GM19328 (cell line): ENCODE results near the gene SLC2A13.
"Not testable (repeated sequence)": the region's sequence is repeated elsewhere in the genome, so short reads cannot be mapped to it uniquely, and the experiment has no call there.

ENCODE experiments used
- ATAC-seq: cut with Tn5 transposase; IDR thresholded peaks from one replicate; pipeline ENCODE4 v1.9.1; 2021; ENCODE audit warnings: mild to moderate bottlenecking, moderate library complexity; ENCODE audit not compliant: unreplicated experiment

Gene SLC2A13

DNA sequence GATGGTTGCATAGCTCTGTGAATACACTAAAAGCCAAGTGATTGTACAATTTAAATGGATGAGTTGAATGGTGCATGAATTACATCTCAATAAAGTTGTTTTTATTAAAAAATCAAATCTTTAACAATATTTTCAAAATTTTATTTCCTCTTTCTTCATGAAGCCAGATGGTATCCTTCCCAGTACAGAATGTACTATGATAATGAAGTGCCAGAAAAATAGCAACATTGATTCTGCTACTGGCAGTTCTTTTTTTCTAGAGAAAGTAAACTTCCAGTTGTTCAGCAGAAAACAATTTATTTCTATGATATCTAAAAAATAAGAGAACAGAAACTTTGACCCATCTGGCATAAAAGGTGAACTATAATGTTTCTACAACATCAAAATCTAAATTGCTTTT is 61.5 kb downstream of the SLC2A13 start:
- no peak for ATAC-seq

GRCh38 chr12:40039598-40039997 is 66.3 kb downstream of the SLC2A13 start:
- no peak for ATAC-seq

GRCh38 chr12:40038619-40039018 is 67.3 kb downstream of the SLC2A13 start:
- ATAC-seq: no peak

DNA sequence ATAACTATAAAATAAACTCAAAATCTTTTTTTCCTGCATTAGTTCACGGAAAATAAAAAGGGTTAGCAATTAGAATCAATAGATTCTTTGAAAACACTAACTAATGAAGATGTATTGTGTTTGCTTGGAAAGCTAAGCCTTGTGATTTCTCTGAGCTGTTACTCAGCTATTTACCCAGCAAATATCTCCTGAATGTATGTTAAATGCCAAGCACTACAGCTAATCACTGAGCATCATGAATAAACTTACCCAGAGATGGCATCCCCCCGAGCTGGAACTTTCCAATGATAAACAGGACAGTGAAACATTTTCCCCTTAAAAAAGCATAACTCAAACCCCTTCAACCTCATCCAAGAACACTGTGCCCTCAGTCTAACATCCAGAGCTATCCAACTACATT is 71.2 kb downstream of the SLC2A13 start:
- no peak for ATAC-seq

GRCh38 chr12:40034156-40034555 is 71.7 kb downstream of the SLC2A13 start:
- ATAC-seq: no peak

DNA sequence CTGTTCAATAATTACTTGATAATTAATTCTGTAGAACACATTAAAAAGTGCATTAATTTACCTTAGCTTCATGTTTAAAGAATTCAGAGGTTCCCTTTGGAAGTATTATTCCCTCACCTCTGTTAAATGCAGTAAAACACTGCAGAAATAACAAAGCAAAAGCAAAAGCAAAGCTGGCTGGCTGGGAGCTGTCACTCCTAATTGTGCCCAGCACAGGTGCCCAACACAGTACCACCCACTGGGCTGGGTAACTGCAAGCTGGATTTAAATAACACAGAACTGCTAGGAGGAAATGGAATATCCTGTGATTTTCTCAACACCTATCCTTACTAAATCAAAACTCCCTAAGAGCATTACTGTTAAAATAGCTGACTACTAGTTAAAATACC is 72.6 kb downstream of the SLC2A13 start:
- ATAC-seq: no peak

DNA sequence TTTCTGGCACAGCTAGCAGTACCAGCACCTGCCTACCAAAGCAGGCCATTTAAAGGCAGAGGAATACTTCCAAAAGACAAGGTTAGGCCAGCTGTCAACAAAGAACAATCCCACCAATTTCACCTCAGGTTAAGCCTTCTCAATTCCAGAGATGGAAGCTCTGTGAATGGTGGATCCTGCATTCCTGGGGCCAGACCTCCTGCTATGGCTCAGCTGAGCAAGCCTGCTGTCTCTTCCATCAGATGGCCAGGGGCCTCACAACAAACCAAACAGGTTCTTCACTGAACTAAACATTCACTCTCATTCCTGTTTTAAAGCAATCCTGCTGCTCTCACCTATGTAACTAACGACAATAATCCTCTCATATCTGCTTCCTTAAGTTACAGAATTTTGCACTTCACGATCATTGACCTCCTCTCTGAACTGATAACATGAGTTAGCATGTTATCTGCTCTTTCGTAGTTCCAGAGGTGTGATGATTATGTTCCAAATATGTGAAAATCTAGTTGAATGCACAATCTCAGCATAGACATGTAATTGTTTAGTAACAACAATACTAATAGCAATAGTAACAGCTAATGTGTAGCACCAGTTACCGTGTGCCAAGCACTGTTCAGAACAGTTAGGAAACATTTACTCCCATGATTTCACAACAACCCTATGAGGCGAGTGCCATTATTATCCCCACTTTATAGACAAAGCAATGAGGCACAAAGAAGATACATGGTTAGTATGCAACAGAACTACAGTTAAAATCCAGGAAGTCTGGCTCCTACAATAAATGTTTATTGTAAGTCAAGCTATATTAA is 73.2 kb downstream of the SLC2A13 start:
- ATAC-seq: no peak

DNA sequence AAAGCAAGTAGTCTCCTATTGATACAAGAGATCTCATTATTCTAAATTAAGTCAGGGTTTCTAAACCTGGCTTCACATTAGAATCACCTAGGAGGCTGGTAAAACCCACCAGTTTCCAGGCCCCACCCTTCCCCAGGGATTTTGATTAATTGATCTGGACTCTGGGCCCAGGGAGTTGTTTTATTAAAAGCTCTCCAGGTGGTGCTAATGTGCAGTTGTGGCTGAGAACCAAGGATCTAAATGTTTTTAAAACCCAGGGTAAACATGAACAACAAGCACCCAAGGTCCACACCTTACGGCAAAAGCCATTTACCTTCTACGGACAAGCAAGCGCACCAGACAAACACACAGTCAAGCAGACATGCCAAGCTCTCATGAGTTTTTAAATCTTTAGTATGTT is 73.9 kb downstream of the SLC2A13 start:
- no peak for ATAC-seq

DNA sequence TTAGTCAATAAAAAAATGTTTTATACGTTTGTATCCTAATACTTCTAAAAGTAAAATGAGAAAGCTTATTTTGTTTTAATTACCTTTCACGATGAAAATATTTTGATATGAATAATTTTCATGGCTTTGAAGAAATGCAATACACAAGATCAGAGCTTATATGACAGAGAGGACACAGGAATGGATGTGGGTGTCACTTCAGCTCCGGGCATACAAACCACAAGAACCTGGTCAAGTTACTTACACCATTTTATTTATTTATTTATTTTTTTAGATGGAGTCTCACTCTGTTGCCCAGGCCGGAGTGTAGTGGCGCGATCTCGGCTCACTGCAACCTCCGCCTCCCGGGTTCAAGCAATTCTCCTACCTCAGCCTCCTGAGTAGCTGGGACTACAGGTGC is 74.9 kb downstream of the SLC2A13 start:
- not testable (repeated sequence) for ATAC-seq

GRCh38 chr12:40028296-40028695 is 77.6 kb downstream of the SLC2A13 start:
- ATAC-seq: no peak

- no peak for ATAC-seq
These were observed 83.0 kb downstream of the SLC2A13 start for GRCh38 chr12:40022850-40023249.

GRCh38 chr12:40020261-40020691 is 85.6 kb downstream of the SLC2A13 start:
- no peak for ATAC-seq

DNA sequence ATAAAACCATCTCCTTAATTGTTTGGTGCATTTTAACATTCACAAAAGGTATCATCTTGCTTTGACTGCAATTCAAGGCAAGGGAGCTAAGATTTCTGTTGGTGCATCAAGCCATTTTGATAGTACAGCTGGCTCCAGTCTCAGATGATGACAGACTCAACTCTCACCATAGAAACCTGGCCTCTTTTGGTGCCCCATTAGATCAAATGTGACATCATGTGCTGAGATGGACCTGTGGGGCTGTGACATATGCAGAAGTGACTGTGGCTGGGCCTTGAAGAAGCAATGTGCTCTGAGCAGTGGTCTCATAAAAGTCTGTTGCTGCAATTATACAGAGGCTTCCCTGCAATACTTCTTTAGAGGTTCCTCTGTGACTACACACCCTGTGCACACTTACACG is 88.4 kb downstream of the SLC2A13 start:
- ATAC-seq: no peak

DNA sequence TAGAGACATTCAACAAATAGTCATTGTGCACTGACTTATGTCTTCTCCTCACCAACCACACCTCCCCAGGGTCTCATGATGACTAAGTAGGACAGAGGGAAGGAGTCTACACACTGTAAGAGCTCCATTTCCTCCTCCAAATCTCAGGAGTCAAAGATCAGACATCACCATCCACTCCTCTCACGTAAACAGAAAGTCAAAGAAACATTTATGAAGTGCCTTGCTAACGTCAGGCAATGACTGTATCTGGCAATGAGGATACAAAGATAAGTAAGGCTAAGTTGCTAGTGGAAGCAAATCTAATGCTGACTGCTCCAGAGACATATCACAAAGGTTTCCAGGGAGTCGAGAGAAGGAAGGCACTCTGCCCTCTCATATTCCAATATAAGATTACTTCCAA is 88.9 kb downstream of the SLC2A13 start:
- no peak for ATAC-seq

GRCh38 chr12:40015881-40016280 is 90.0 kb downstream of the SLC2A13 start:
- ATAC-seq: no peak

GRCh38 chr12:40015345-40015744 is 90.5 kb downstream of the SLC2A13 start:
- no peak for ATAC-seq

DNA sequence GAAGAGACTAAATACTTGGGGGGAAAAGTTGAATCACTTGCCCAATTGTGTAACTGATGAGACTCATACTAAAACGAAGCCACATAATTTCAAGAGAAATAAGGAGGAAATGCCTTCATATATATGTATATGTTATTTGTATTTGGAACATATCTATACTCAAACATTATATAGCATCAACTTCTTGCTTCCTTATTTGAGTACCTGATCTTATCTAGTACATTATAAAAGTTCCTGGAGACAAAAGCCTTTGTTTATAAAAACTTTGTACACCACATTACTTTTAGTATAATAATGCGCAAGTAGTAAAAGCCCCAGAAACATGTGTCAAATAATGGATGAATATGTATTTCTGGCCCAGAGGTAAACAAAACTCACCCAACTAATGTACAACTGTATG is 92.0 kb downstream of the SLC2A13 start:
- no peak for ATAC-seq

DNA sequence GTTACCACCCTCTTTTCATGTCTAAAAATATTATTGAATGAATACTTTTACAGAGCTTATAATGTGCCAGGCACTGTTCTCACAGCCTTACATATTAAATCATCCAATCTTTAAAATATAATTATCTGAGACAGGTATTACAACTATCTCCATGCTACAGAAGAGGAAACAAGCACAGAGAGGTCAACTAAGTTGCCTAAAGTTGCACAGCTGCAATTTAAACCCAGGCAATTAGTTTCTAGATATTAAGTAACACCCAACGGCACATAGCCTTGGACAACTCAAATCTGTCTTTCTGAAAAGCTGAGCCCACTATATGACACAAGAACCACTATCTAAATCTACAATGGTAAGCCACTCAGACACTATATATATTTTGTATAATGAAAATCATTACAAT is 92.6 kb downstream of the SLC2A13 start:
- no peak for ATAC-seq

DNA sequence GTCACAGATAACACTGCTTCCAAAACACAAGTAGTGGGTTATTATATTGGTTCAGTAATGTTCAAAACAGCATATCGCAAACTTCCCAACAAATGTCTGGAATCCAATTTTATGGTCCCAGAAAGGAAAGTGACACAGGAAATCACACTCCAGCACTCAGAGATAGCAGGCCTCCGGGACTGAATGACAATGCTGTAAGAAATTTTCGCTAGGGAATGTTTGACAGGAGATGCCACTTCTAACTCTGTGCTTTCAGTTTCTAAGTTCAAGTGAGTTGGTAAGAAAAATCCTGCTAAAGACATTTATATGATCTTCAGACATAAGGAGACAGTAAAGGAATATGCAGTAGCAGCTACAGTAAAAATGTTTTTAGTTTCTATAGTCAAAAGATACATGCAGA is 93.2 kb downstream of the SLC2A13 start:
- no peak for ATAC-seq

- no peak for ATAC-seq
These were observed 94.1 kb downstream of the SLC2A13 start for GRCh38 chr12:40011775-40012129.

- ATAC-seq: peak; percentile 92
These were observed 94.7 kb downstream of the SLC2A13 start for GRCh38 chr12:40010899-40011774.
